ENCODE data around the gene CALML5.

The CALML5 gene

GRCh38 chr10:5519054-5519453 is 19.7 kb upstream of the CALML5 start:
- Histone ChIP-seq H3K4me3 (ENCODE audit: insufficient read depth, low read length, poor library complexity, severe bottlenecking) (no peak overlapping the region), H3K9me3 (ENCODE audit: insufficient read depth, low read length) (no peaks in the 10 kb centered on the region), H3K4me2 (ENCODE audit: low read depth, low read length, poor library complexity, severe bottlenecking) (no peak overlapping the region), H4K20me1 (ENCODE audit: low read depth, low read length) (no peaks in the 10 kb centered on the region), H3K79me2 (ENCODE audit: insufficient read depth, low read length) (no peaks in the 10 kb centered on the region), H2AFZ (ENCODE audit: low read depth, low read length, severe bottlenecking) (no peak overlapping the region), H3F3A (ENCODE audit: insufficient read depth) (no peaks in the 10 kb centered on the region), H3K9ac (ENCODE audit: low read length) (no peak overlapping the region), H3K36me3 (ENCODE audit: low read length) (no peaks in the 10 kb centered on the region), H3K27me3 (ENCODE audit: low read length) (no peaks in the 10 kb centered on the region), H3K27ac (ENCODE audit: low read depth, low read length) (no peak overlapping the region), H3K9me2 (replicated peaks; ENCODE audit: insufficient read depth, low read length) (no peaks in the 10 kb centered on the region)
- TF ChIP-seq, protein P1, sequence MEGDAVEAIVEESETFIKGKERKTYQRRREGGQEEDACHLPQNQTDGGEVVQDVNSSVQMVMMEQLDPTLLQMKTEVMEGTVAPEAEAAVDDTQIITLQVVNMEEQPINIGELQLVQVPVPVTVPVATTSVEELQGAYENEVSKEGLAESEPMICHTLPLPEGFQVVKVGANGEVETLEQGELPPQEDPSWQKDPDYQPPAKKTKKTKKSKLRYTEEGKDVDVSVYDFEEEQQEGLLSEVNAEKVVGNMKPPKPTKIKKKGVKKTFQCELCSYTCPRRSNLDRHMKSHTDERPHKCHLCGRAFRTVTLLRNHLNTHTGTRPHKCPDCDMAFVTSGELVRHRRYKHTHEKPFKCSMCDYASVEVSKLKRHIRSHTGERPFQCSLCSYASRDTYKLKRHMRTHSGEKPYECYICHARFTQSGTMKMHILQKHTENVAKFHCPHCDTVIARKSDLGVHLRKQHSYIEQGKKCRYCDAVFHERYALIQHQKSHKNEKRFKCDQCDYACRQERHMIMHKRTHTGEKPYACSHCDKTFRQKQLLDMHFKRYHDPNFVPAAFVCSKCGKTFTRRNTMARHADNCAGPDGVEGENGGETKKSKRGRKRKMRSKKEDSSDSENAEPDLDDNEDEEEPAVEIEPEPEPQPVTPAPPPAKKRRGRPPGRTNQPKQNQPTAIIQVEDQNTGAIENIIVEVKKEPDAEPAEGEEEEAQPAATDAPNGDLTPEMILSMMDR (IDR thresholded peaks at IDR 0.05; ENCODE audit: insufficient read depth, low read length, poor library complexity, severe bottlenecking) = no peak
- TF ChIP-seq EZH2phosphoT487 (conservative IDR thresholded peaks at IDR 0.05; ENCODE audit: low read length) = no peak

GRCh38 chr10:5518143-5518542 is 18.8 kb upstream of the CALML5 start:
- Histone ChIP-seq H3K9me2 (replicated peaks; ENCODE audit: insufficient read depth, low read length) (no peaks in the 10 kb centered on the region), H3K27me3 (ENCODE audit: low read length) (no peaks in the 10 kb centered on the region), H3K27ac (ENCODE audit: low read depth, low read length) (no peak overlapping the region), H3K36me3 (ENCODE audit: low read length) (no peaks in the 10 kb centered on the region), H3K4me3 (ENCODE audit: insufficient read depth, low read length, poor library complexity, severe bottlenecking) (no peak overlapping the region), H3K4me2 (ENCODE audit: low read depth, low read length, poor library complexity, severe bottlenecking) (no peak overlapping the region), H2AFZ (ENCODE audit: low read depth, low read length, severe bottlenecking) (no peak overlapping the region), H3K79me2 (ENCODE audit: insufficient read depth, low read length) (no peaks in the 10 kb centered on the region), H4K20me1 (ENCODE audit: low read depth, low read length) (no peaks in the 10 kb centered on the region), H3K9me3 (ENCODE audit: insufficient read depth, low read length) (no peaks in the 10 kb centered on the region), H3K9ac (ENCODE audit: low read length) (no peak overlapping the region), H3F3A (ENCODE audit: insufficient read depth) (no peaks in the 10 kb centered on the region)
- TF ChIP-seq EZH2phosphoT487 (conservative IDR thresholded peaks at IDR 0.05; ENCODE audit: low read length) = no peak
- TF ChIP-seq, protein P1 (IDR thresholded peaks at IDR 0.05; ENCODE audit: insufficient read depth, low read length, poor library complexity, severe bottlenecking) = no peak

GRCh38 chr10:5517546-5517945 is 18.2 kb upstream of the CALML5 start:
- TF ChIP-seq, protein P1 (IDR thresholded peaks at IDR 0.05; ENCODE audit: insufficient read depth, low read length, poor library complexity, severe bottlenecking) = no peak
- no peak for TF ChIP-seq EZH2phosphoT487 (conservative IDR thresholded peaks at IDR 0.05; ENCODE audit: low read length)
- H3F3A ChIP-seq (ENCODE audit: insufficient read depth) = no peaks in the 10 kb centered on the region
- no peaks in the 10 kb centered on the region for H3K9me2 ChIP-seq (replicated peaks; ENCODE audit: insufficient read depth, low read length)
- H3K4me2 ChIP-seq (ENCODE audit: low read depth, low read length, poor library complexity, severe bottlenecking) = no peak overlapping the region
- no peaks in the 10 kb centered on the region for H3K36me3 ChIP-seq (ENCODE audit: low read length)
- no peaks in the 10 kb centered on the region for H4K20me1 ChIP-seq (ENCODE audit: low read depth, low read length)
- H3K27me3 ChIP-seq (ENCODE audit: low read length) = no peaks in the 10 kb centered on the region
- no peaks in the 10 kb centered on the region for H3K79me2 ChIP-seq (ENCODE audit: insufficient read depth, low read length)
- H2AFZ ChIP-seq (ENCODE audit: low read depth, low read length, severe bottlenecking) = no peak overlapping the region
- no peak overlapping the region for H3K27ac ChIP-seq (ENCODE audit: low read depth, low read length)
- H3K9ac ChIP-seq (ENCODE audit: low read length) = no peak overlapping the region
- H3K9me3 ChIP-seq (ENCODE audit: insufficient read depth, low read length) = no peaks in the 10 kb centered on the region
- H3K4me3 ChIP-seq (ENCODE audit: insufficient read depth, low read length, poor library complexity, severe bottlenecking) = no peak overlapping the region
